ENCODE results near the gene DGKA.
"Not testable (repeated sequence)": the region's sequence is repeated elsewhere in the genome, so short reads cannot be mapped to it uniquely, and the experiment has no call there.

The DGKA gene

DNA sequence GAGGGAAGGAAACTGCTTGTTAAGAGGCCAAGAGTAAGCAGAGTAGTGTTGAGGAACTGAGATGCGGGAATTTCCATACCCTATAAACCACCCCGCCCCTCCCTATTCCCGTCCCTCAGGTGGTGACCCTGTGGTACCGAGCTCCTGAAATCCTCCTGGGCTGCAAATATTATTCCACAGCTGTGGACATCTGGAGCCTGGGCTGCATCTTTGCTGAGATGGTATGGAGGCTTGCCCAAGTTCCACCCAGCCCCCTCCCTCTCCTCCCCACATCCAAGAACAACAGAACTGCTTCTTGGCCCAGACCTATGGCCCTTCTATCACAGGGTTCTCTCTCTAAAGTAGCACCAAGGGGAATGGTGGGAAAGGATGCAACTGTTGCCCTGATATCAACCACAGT, 38.4 kb downstream of the DGKA start:
- no peak for DNase-seq

GRCh38 chr12:55970775-55971174, 39.8 kb downstream of the DGKA start:
- no peak for DNase-seq

DNA sequence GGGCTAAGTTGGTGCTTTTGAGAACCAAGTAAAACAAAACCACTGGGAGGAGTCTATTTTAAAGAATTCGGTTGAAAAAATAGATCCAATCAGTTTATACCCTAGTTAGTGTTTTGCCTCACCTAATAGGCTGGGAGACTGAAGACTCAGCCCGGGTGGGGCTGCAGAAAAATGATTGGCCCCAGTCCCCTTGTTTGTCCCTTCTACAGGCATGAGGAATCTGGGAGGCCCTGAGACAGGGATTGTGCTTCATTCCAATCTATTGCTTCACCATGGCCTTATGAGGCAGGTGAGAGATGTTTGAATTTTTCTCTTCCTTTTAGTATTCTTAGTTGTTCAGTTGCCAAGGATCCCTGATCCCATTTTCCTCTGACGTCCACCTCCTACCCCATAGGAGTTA, 41.1 kb downstream of the DGKA start:
- DNase-seq = no peak

DNA sequence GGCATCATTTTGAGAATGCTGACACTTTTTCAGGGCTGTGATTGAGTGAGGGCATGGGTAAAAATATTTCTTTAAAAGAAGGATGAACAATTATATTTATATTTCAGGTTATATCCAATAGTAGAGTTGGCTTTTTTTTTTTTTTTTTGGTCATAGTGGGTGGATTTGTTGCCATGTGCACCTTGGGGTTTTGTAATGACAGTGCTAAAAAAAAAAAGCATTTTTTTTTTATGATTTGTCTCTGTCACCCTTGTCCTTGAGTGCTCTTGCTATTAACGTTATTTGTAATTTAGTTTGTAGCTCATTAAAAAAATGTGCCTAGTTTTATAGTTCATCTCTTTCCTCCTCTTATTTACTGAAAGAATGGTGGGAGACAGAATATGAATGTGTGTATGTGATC, 41.5 kb downstream of the DGKA start:
- DNase-seq = no peak

- DNase-seq = no peak
These were observed 42.1 kb downstream of the DGKA start for GRCh38 chr12:55972911-55973598.

GRCh38 chr12:55973599-55974307, 42.8 kb downstream of the DGKA start, which contains the start of gene RAB5B:
RAB5B (plus strand) TSS chr12:55974078; CDS start chr12:55986961, 12,883 bp downstream.
- DNase-seq = peak; percentile 100

DNA sequence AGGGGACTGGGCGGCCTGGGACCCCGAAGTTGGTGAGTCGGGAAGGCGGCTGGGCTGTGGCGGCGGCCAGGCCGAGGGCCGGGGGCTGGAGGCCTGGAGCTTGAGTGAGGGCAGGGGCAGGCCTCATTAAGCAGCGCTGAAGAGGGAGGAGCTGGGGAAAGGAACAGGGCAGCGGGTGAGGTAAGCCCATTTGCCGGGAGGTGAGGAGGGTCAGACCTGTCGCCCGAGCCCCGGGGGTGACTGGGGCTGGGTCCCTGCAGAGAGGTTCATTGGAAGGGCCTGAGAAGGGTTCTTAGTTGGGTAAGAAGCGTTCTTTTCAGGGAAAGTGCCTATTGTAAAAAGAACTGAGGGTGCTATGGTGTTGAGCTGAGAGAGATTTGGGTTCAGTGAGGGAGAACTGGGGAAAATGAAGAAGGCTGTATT, 43.4 kb downstream of the DGKA start:
- no peak for DNase-seq

GRCh38 chr12:55978393-55978792, 47.4 kb downstream of the DGKA start:
- no peak for DNase-seq

- DNase-seq = no peak
These were observed 48.1 kb downstream of the DGKA start for GRCh38 chr12:55979069-55979468.

GRCh38 chr12:55981882-55982281, 50.9 kb downstream of the DGKA start:
- DNase-seq = not testable (repeated sequence)

GRCh38 chr12:55982319-55982936, 51.5 kb downstream of the DGKA start:
- no peak for DNase-seq

DNA sequence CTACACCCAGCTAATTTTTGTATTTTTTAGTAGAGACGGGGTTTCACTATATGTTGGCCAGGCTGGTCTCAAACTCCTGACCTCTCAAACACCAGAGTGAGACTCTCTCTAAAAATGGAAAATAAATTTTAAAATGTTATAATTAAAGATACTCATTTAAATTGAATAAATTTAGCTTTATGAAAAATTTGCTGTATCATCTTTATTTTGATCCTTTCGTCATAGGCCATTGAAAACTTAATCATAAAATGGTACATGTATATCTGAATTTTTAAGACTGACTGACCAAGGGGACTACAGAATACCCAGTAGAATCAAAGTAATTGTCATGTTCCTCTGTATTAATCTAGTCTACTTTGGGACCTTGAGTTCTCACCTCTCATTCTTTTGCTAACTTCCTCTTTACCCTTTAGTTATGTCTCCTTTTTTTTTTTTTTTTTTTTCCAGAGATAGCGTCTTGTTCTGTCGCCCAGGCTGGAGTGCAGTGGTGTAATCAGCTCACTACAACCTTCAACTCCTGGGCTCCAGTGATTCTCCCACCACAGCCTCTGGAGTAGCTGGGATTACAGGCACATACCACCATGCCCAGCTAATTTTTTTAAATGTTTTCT, 52.4 kb downstream of the DGKA start:
- no peak for DNase-seq

GRCh38 chr12:55984861-55985260, 53.9 kb downstream of the DGKA start:
- no peak for DNase-seq

DNA sequence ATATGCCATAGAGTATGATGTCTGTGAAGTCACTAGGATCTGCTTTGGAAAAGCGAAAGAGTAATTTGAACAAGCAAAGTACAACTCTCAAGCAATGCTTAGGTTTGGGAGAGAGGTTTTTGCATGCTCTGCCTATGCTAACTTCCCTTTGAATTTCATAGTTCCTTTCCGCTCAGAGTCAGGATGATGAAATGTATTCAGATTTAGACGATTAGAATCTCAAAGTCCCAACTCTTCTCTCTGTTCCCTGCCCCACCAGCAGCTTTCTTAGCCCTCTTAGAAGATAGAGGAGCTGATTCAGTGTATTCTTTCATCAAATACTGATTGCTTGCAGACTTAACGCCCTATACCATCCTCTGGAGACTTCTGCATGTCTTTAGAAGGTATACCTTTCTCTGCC, 54.4 kb downstream of the DGKA start:
- no peak for DNase-seq

DNA sequence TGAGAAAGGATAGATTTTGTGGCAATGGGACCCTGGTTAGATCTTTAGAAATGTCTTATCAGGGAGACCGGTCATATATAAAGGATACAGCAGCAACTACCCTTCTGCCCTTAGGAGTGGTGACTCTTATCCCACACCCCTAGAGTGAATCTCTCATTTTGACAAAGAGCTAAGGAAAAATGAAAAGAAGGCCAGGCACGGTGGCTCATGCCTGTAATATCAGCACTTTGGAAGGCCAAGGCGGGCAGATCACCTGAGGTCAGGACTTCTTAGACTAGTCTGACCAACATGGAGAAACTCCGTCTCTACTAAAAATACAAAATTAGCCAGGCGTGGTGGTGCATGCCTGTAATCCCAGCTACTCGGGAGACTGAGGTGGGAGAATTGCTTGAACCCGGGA, 55.0 kb downstream of the DGKA start:
- DNase-seq = not testable (repeated sequence)

DNA sequence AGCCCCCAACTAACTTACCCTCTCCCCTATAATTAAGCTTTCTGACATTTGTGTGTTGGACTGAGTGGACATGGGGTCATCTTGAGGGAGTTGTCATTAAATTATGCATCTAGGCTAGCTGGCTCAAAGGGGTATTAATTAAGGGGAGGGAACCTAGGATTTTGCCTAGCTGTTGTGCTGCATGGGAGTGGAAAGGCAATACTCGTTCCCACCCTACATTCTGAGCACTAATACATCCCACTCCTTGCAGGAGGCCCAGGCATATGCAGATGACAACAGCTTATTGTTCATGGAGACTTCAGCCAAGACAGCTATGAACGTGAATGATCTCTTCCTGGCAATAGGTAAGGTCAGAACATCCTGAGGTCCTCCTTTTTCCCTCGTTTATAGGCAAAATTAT, 60.1 kb downstream of the DGKA start:
- no peak for DNase-seq

DNA sequence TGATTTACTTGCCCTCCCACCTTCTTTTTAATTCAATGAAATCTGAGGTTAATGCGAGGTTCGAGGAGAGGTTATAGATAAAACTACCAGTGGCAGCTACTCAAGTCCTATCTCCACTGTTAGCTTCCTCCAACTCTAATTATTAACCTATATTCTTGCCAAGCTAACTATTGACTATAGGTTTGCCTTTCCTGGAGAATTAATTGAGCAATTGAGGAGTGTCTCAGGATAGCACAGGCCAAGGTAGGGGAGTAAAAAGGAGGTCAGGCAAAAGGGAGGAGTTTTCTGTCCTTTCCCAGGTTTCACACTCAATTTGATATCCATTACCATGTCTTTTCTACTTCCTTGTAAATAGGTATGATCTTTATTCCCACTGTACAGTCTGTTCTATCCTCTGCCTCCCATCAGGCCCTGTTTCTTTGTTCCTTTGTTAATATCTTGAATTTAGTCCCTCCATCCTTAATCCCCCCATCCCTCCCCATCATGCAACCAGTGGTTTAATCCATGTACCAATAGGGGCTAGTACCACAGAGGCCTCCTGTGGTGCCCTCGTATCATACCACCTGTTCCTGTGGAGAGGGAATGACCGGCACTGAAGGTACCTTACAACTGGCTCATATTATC, 62.4 kb downstream of the DGKA start:
- no peak for DNase-seq

DNA sequence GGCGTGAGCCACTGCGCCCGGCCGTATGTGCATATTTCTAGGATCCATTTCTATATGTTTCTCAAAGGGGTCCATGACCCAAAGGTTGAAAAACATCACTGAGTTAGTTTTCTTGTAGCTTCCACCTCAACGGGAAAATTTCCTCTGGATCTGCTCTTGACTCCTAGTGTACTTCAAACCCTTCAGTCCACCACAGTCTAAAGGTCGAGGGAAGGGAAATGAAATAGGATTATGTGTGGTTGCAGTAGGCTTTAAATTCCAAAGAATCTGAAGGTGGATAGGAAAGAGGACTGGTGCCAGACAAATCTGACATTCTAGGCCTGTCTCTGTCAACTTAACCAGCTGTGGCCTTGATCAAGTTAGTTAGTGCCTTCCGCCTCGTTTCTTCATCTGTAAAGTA, 64.4 kb downstream of the DGKA start:
- no peak for DNase-seq

GRCh38 chr12:55996201-55996714, 65.3 kb downstream of the DGKA start:
- DNase-seq = peak; percentile 42

DNA sequence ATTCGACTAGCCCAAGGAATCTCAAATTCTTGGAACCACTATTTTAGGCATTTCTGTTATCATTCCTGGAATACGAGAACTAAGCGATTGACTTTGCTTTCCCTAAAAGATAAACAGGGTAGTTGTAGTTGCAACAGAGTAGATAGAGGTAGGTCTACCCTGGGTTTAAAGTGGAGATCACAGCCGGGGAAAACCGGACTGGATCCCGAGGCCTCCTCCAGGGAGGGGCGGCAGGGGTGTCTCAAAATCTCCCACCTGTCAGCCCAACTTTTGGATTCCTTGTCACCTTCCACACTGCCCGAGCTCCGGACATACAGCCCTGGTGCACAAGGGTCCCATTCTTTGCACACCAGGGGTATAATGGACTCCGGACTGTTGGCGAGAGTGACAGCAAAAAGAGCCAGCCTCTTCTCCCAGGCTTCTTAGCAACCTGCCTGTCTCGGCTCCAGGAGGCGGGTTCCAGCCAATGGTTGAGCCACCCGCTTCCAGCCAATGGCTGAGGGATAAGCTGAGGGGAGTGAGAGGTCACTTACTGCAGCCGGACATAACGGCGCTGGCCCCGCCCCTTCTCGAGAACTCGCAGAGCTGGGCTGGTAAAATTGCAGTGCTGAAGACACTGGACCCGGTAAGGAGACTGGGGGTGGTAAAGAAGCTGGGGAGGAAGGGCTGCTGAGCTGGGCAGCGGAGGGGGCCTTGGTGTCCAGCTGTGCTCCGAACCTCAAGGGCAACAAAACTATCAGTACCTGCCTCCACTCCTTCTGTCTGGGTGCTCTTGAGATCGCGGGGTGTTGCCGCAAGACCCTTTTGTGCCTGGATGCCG, 66.0 kb downstream of the DGKA start, which contains the start of gene SUOX:
TSS of gene SUOX (plus strand) at position 562 of the 820 bp plus-strand sequence. CDS start 4,946 bp downstream, outside the sequence.
- DNase-seq = peak; percentile 88

- no peak for DNase-seq
These were observed 66.5 kb downstream of the DGKA start for GRCh38 chr12:55997535-55997859.

GRCh38 chr12:55999522-55999921, 68.6 kb downstream of the DGKA start:
- DNase-seq = not testable (repeated sequence)
